Tibial nerve (tissue), 4 donors: ENCODE data around the gene LTB. TPM values are rescaled to one million over a fixed set of nuclear protein-coding genes. Genes with fewer than 3 reads are reported as not detected.

ENCODE experiments used
- DNase-seq, 2 donors: peaks; one replicate each; pipeline ENCODE4 v3.0.0-alpha.2; 2019; ENCODE audit warnings: low spot score in 2 of 2
- H3K27ac ChIP-seq, 4 donors: fragments of 200-600 bp; sonication (generic) in 3 of 4; one replicate each; pipeline ENCODE4 v1.5.1; 2017 to 2019; ENCODE audit warnings: mild to moderate bottlenecking in 1 of 4
- H3K27me3 ChIP-seq, 2 donors: fragments of 200-600 bp; sonication (generic) in 1 of 2; one replicate each; pipeline versions ENCODE4 v1.5.1 to v1.6.0; 2017 to 2019
- H3K36me3 ChIP-seq, 3 donors: fragments of 200-600 bp; sonication (generic); one replicate each; pipeline ENCODE4 v1.5.1; 2018 to 2019
- H3K4me1 ChIP-seq, 4 donors: fragments of 200-600 bp; sonication (generic) in 3 of 4; one replicate each; pipeline ENCODE4 v1.5.1; 2017 to 2019
- H3K4me3 ChIP-seq, 4 donors: fragments of 200-600 bp; sonication (generic) in 3 of 4; one replicate each; pipeline ENCODE4 v1.5.1; 2017 to 2019; ENCODE audit warnings: mild to moderate bottlenecking in 1 of 4, moderate library complexity in 1 of 4
- H3K9me3 ChIP-seq, 4 donors: fragments of 200-600 bp; sonication (generic) in 3 of 4; one replicate each; pipeline ENCODE4 v1.5.1; 2017 to 2019
- CTCF ChIP-seq, 5 experiments: fragments of 200-600 bp in 3 of 5; fragments of 450-650 bp in 2 of 5; sonication (generic) in 3 of 5; IDR thresholded peaks; one replicate each; pipeline ENCODE4 v1.5.1; 2016 to 2019; ENCODE audit warnings: antibody characterized with exemption in 5 of 5, mild to moderate bottlenecking in 3 of 5, moderate library complexity in 2 of 5
- EP300 ChIP-seq, 2 donors: sonication (generic); formaldehyde crosslinking; IDR thresholded peaks; one replicate each; pipeline ENCODE4 v1.6.1; 2017; ENCODE audit warnings: antibody characterized with exemption in 2 of 2, mild to moderate bottlenecking in 1 of 2
- POLR2A ChIP-seq, 2 donors: fragments of 450-650 bp; IDR thresholded peaks; one replicate each; pipeline ENCODE4 v1.6.1; 2017; ENCODE audit warnings: antibody characterized with exemption in 2 of 2, mild to moderate bottlenecking in 2 of 2, moderate library complexity in 2 of 2
- WGBS, 2 donors: methylation state at CpG; one replicate each; pipeline ENCODE4 v1.1.5; 2018; 5-methylcytosine and 5-hydroxymethylcytosine counted together
- total RNA-seq, 4 donors: library from RNA; depleted of rRNA; stranded (reverse); fragments of >200 nt; gene quantifications; one replicate each; pipeline ENCODE4 v1.1.0, GENCODE V29; 2016

The LTB gene
- total RNA-seq, 4 donors from 2014 or later = not detected

GRCh38 chr6:31576897-31577578 lies 5.2 kb downstream of the LTB start:
- WGBS, 2 donors = 87% methylated on average over 14 to 19 of the region's 19 CpGs
- no peak for TF ChIP-seq EP300 (IDR thresholded peaks at IDR 0.05)
- no peak for TF ChIP-seq CTCF (IDR thresholded peaks at IDR 0.05)
- no peak for TF ChIP-seq POLR2A (IDR thresholded peaks at IDR 0.05)

GRCh38 chr6:31575952-31576685 lies 6.1 kb downstream of the LTB start:
- H3K9me3 ChIP-seq = no peaks in the 10 kb centered on the region
- TF ChIP-seq POLR2A (IDR thresholded peaks at IDR 0.05) = no peak
- no peak for TF ChIP-seq CTCF (IDR thresholded peaks at IDR 0.05)
- no peak for TF ChIP-seq EP300 (IDR thresholded peaks at IDR 0.05)
- no peak for DNase-seq
- H3K4me3 ChIP-seq = peak overlapping the region in 3 of 4 donors; percentile 25 to 41 (median 37)
- H3K4me1 ChIP-seq = peaks cover 0 to 8% (median 5%) of the 10 kb centered on the region in 4 donors
- H3K27me3 ChIP-seq = no peaks in the 10 kb centered on the region
- WGBS, 2 donors = 69% methylated on average over 8 of the region's 8 CpGs
- no peaks in the 10 kb centered on the region for H3K36me3 ChIP-seq
- peak overlapping the region in 2 of 4 donors; percentile 43 to 72 for H3K27ac ChIP-seq

More at GRCh38 chr6:31576897-31577578, 5.2 kb downstream of the LTB start:
- no peaks in the 10 kb centered on the region for H3K27me3 ChIP-seq
- H3K27ac ChIP-seq = peak overlapping the region in 1 of 4 donors; percentile 7
- H3K36me3 ChIP-seq = no peaks in the 10 kb centered on the region
- H3K9me3 ChIP-seq = no peaks in the 10 kb centered on the region
- H3K4me3 ChIP-seq = no peak overlapping the region
- H3K4me1 ChIP-seq = peaks cover 0 to 12% (median 9%) of the 10 kb centered on the region in 4 donors
- no peak for DNase-seq

- no peak for TF ChIP-seq EP300 (IDR thresholded peaks at IDR 0.05)
- no peak for TF ChIP-seq CTCF (IDR thresholded peaks at IDR 0.05)
- TF ChIP-seq POLR2A (IDR thresholded peaks at IDR 0.05) = peak; percentile 22 to 33
- no peaks in the 10 kb centered on the region for H3K9me3 ChIP-seq
- H3K4me1 ChIP-seq = peaks cover 0 to 8% (median under 1%) of the 10 kb centered on the region in 4 donors
- peak within 1 kb of the TSS in 3 of 4 donors; percentile 25 to 41 (median 37) for H3K4me3 ChIP-seq
- no peaks in the 10 kb centered on the region for H3K36me3 ChIP-seq
- peak within 1 kb of the TSS in 2 of 4 donors; percentile 43 to 72 for H3K27ac ChIP-seq
- WGBS, 2 donors = 57 to 73% methylated on average over 19 of the region's 19 CpGs
- no peaks in the 10 kb centered on the region for H3K27me3 ChIP-seq
- peak in 1 of 2 donors; percentile 41 for DNase-seq
These were observed 6.8 kb downstream of the LTB start, which contains the start of gene TNF for GRCh38 chr6:31575335-31575901. TNF (plus strand) TSS chr6:31575565; CDS start chr6:31575742, 177 bp downstream.

GRCh38 chr6:31574106-31575061 lies 7.8 kb downstream of the LTB start:
- TF ChIP-seq POLR2A (IDR thresholded peaks at IDR 0.05) = no peak
- TF ChIP-seq CTCF (IDR thresholded peaks at IDR 0.05) = no peak
- TF ChIP-seq EP300 (IDR thresholded peaks at IDR 0.05) = no peak
- H3K4me1 ChIP-seq = peaks cover 0 to 8% (median 0%) of the 10 kb centered on the region in 4 donors
- no peaks in the 10 kb centered on the region for H3K9me3 ChIP-seq
- H3K4me3 ChIP-seq = no peak overlapping the region
- 76 to 79% methylated on average over 14 of the region's 14 CpGs for WGBS, 2 donors
- no peaks in the 10 kb centered on the region for H3K36me3 ChIP-seq
- peaks cover 0 to 2% of the 10 kb centered on the region in 2 donors for H3K27me3 ChIP-seq
- no peak for DNase-seq
- H3K27ac ChIP-seq = no peak overlapping the region
